Astrocyte (in vitro differentiated cells and primary cell): ENCODE results near the gene DNHD1. TPM values are rescaled to one million over a fixed set of nuclear protein-coding genes. Genes with fewer than 3 reads are reported as not detected.

ENCODE experiments used
- DNase-seq: peaks from one replicate; pipeline ENCODE4 v3.0.0-alpha.2; 2010; ENCODE audit warnings: low read depth
- FAIRE-seq: peaks from 2 replicates; lab custom pipeline; 2011; peaks lifted over from hg19 to GRCh38; lab: Jason Lieb, UNC
- H2AFZ ChIP-seq: 2 replicates; pipeline ENCODE4 v1.6.0; 2012; ENCODE audit warnings: low read depth, low read length, inconsistent platforms
- H3K27ac ChIP-seq: 2 replicates; pipeline ENCODE4 v1.5.1; 2011; ENCODE audit warnings: low read depth, low read length, inconsistent platforms
- H3K27me3 ChIP-seq: 2 replicates; pipeline ENCODE4 v1.6.0; 2011; ENCODE audit warnings: low read length, inconsistent platforms; ENCODE audit not compliant: insufficient read depth
- H3K36me3 ChIP-seq: 2 replicates; pipeline ENCODE4 v1.5.1; 2011; ENCODE audit warnings: low read length, inconsistent platforms; ENCODE audit not compliant: insufficient read depth
- H3K4me1 ChIP-seq: 2 replicates; pipeline ENCODE4 v1.5.1; 2011; ENCODE audit warnings: low read length, inconsistent platforms; ENCODE audit not compliant: insufficient read depth
- H3K4me2 ChIP-seq: 2 replicates; pipeline ENCODE4 v1.6.0; 2012; ENCODE audit warnings: low read length, inconsistent platforms
- H3K4me3 ChIP-seq: 2 replicates; pipeline ENCODE4 v1.5.1; 2011; ENCODE audit warnings: low read depth, mild to moderate bottlenecking, low read length, inconsistent platforms; ENCODE audit not compliant: insufficient read depth
- H3K79me2 ChIP-seq: 2 replicates; pipeline ENCODE4 v1.6.0; 2012; ENCODE audit warnings: mild to moderate bottlenecking, low read length, inconsistent platforms; ENCODE audit not compliant: insufficient read depth
- H3K9ac ChIP-seq: 2 replicates; pipeline ENCODE4 v1.6.0; 2012; ENCODE audit warnings: mild to moderate bottlenecking, low read length, inconsistent platforms
- H3K9me3 ChIP-seq: 2 replicates; pipeline ENCODE4 v1.5.1; 2012; ENCODE audit warnings: low read depth, mild to moderate bottlenecking, low read length, inconsistent platforms; ENCODE audit not compliant: insufficient read depth
- H4K20me1 ChIP-seq: 2 replicates; pipeline ENCODE4 v1.6.0; 2012; ENCODE audit warnings: low read length, inconsistent platforms; ENCODE audit not compliant: insufficient read depth
- H3K27ac Mint-ChIP-seq: one replicate; pipeline ENCODE4 v1.8.0; 2021; ENCODE audit warnings: mild to moderate bottlenecking, mixed read lengths; ENCODE audit not compliant: unreplicated experiment
- H3K27me3 Mint-ChIP-seq: one replicate; pipeline ENCODE4 v1.8.0; 2021; ENCODE audit warnings: low read depth, mixed read lengths; ENCODE audit not compliant: unreplicated experiment
- H3K36me3 Mint-ChIP-seq: one replicate; pipeline ENCODE4 v1.8.0; 2021; ENCODE audit warnings: low read depth, mixed read lengths; ENCODE audit not compliant: unreplicated experiment
- H3K4me1 Mint-ChIP-seq: one replicate; pipeline ENCODE4 v1.8.0; 2021; ENCODE audit warnings: low read depth, mixed read lengths; ENCODE audit not compliant: unreplicated experiment
- H3K4me3 Mint-ChIP-seq: one replicate; pipeline ENCODE4 v1.8.0; 2021; ENCODE audit warnings: mild to moderate bottlenecking, moderate library complexity, mixed read lengths; ENCODE audit not compliant: unreplicated experiment
- H3K9me3 Mint-ChIP-seq: one replicate; pipeline ENCODE4 v1.8.0; 2021; ENCODE audit warnings: mild to moderate bottlenecking, mixed read lengths; ENCODE audit not compliant: unreplicated experiment
- CTCF ChIP-seq: IDR thresholded peaks from 2 replicates; pipeline ENCODE4 v1.5.1; 2011; ENCODE audit warnings: low read depth, mild to moderate bottlenecking, inconsistent platforms, low read length, moderate library complexity; ENCODE audit not compliant: insufficient read depth
- EZH2 ChIP-seq: IDR thresholded peaks from 2 replicates; pipeline ENCODE4 v1.6.1; 2012; ENCODE audit warnings: mild to moderate bottlenecking, low read length, inconsistent platforms; ENCODE audit not compliant: insufficient read depth
- total RNA-seq: library from RNA; stranded (reverse); gene quantifications from 2 replicates; pipeline ENCODE4 v1.2.1, GENCODE V29; 2021

The DNHD1 gene
- total RNA-seq, 1 donor from 2014 or later = 8.2 TPM

DNA sequence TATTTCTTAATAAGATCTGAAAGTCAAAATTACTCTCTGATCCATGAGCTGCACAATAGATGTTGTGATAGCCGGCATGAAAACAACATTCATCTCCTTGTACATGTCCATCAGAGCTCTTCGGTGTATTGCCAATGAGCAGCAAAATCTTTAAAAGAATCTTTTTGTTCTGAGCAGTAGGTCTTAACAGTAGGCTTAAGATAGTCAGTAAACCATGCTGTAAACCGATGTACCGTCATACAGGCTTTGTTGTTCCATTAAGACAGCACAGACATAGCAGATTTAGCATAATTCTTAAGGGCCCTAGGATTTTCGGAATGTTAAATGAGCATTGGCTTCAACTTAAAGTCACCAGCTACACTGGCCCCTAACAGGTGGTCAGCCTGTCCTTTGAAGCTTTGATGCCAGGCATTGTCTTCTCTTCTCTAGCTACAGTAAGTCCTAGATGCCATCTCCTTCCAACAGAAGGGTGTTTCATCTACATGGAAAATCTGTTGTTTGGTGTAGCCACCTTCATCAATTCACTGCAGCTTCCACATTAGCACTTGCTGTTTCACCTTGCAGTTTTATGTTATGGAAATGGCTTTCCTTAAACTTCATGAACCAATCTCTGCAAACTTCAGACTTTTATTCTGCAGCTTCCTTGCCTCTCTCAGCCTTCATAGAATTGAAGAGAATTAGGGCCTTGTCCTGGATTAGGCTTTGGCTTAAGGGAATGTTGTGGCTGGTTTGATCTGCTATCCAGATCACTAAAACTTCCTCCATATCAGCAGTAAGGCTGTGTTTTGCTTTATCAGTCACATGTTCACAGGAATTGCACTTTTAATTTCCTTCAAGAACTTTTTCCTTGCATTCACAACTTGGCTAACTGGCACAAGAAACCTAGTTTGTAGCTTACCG, 78.0 kb downstream of the DNHD1 start:
- Mint-ChIP-seq H3K27me3 (no peaks in the 10 kb centered on the region), H3K4me3 (no peak overlapping the region), H3K27ac (no peak overlapping the region), H3K36me3 (peaks cover 9% of the 10 kb centered on the region), H3K9me3 (peaks cover 3% of the 10 kb centered on the region), H3K4me1 (peaks cover 21% of the 10 kb centered on the region)
- H2AFZ ChIP-seq = no peak overlapping the region
- H3K36me3 ChIP-seq = no peaks in the 10 kb centered on the region
- FAIRE-seq (no peak), DNase-seq (no peak)
- no peaks in the 10 kb centered on the region for H3K79me2 ChIP-seq
- H3K9me3 ChIP-seq = no peaks in the 10 kb centered on the region
- peaks cover 11% of the 10 kb centered on the region for H4K20me1 ChIP-seq
- TF ChIP-seq CTCF = no peak
- TF ChIP-seq EZH2 = no peak
- peaks cover 13% of the 10 kb centered on the region for H3K4me1 ChIP-seq
- H3K4me2 ChIP-seq = no peak overlapping the region
- H3K4me3 ChIP-seq = no peak overlapping the region
- H3K27ac ChIP-seq = no peak overlapping the region
- no peak overlapping the region for H3K9ac ChIP-seq
- no peaks in the 10 kb centered on the region for H3K27me3 ChIP-seq

GRCh38 chr11:6576471-6577373, 79.6 kb downstream of the DNHD1 start:
- Histone ChIP-seq H3K79me2 (no peaks in the 10 kb centered on the region), H3K4me2 (peak overlapping the region; percentile 25), H3K4me3 (no peak overlapping the region), H3K27me3 (no peaks in the 10 kb centered on the region), H3K9ac (no peak overlapping the region), H2AFZ (no peak overlapping the region), H3K9me3 (no peaks in the 10 kb centered on the region), H3K36me3 (no peaks in the 10 kb centered on the region), H3K27ac (no peak overlapping the region), H3K4me1 (peaks cover 13% of the 10 kb centered on the region), H4K20me1 (peaks cover 6% of the 10 kb centered on the region)
- DNase-seq = peak; percentile 75
- Mint-ChIP-seq H3K4me3 (no peak overlapping the region), H3K27me3 (no peaks in the 10 kb centered on the region), H3K9me3 (peaks cover 4% of the 10 kb centered on the region), H3K4me1 (peaks cover 19% of the 10 kb centered on the region), H3K36me3 (peaks cover 13% of the 10 kb centered on the region), H3K27ac (no peak overlapping the region)
- no peak for FAIRE-seq
- no peak for TF ChIP-seq CTCF
